Skeletal muscle cell (primary cell): ENCODE measurements around the gene GANAB.
"Not testable (repeated sequence)": the region's sequence is repeated elsewhere in the genome, so short reads cannot be mapped to it uniquely, and the experiment has no call there.

Experiments
- DNase-seq: peaks from one replicate; pipeline ENCODE4 v3.0.0-alpha.2; 2010; ENCODE audit warnings: low read depth
- H3K4me3 ChIP-seq: 2 replicates; pipeline ENCODE4 v1.5.1; 2011; ENCODE audit warnings: low read depth, mild to moderate bottlenecking, control low read depth, low read length, moderate library complexity

GANAB gene

GRCh38 chr11:62669420-62670161 lies 23.2 kb upstream of the GANAB start:
- no peak for DNase-seq
- H3K4me3 ChIP-seq: no peak overlapping the region

GRCh38 chr11:62667460-62667859 lies 21.0 kb upstream of the GANAB start:
- H3K4me3 ChIP-seq: no peak overlapping the region
- DNase-seq: no peak

- peak overlapping the region; percentile 88 for H3K4me3 ChIP-seq
- no peak for DNase-seq
These were observed 20.0 kb upstream of the GANAB start for GRCh38 chr11:62666259-62666926.

- no peak for DNase-seq
- H3K4me3 ChIP-seq: peak overlapping the region; percentile 88
These were observed 19.3 kb upstream of the GANAB start for GRCh38 chr11:62665599-62666258.

GRCh38 chr11:62665075-62665598 lies 18.7 kb upstream of the GANAB start, which contains the start of the genes C11orf98 and CSKMT:
TSS of gene C11orf98 (minus strand) at chr11:62665210. CDS start at chr11:62665169, 41 bp downstream.
TSS of gene CSKMT (plus strand) at chr11:62665312. CDS start at chr11:62665880, 568 bp downstream.
- peak within 1 kb of the TSS; percentile 88 for H3K4me3 ChIP-seq
- DNase-seq: peak; percentile 76

GRCh38 chr11:62664405-62665074 lies 18.1 kb upstream of the GANAB start:
- H3K4me3 ChIP-seq: peak overlapping the region; percentile 88
- no peak for DNase-seq

GRCh38 chr11:62656796-62657429 lies 10.5 kb upstream of the GANAB start:
- DNase-seq: no peak
- no peak overlapping the region for H3K4me3 ChIP-seq

- no peak overlapping the region for H3K4me3 ChIP-seq
- DNase-seq: no peak
These were observed 7.9 kb upstream of the GANAB start for GRCh38 chr11:62654297-62654696.

GRCh38 chr11:62652161-62653006 lies 6.0 kb upstream of the GANAB start:
- no peak for DNase-seq
- peak overlapping the region; percentile 94 for H3K4me3 ChIP-seq

GRCh38 chr11:62650283-62650682 lies 3.9 kb upstream of the GANAB start:
- not testable (repeated sequence) for DNase-seq, H3K4me3 ChIP-seq

- DNase-seq: no peak
- no peak overlapping the region for H3K4me3 ChIP-seq
These were observed 3.1 kb upstream of the GANAB start for GRCh38 chr11:62649486-62649885.

GRCh38 chr11:62648967-62649364 lies 2.6 kb upstream of the GANAB start:
- H3K4me3 ChIP-seq: no peak overlapping the region
- no peak for DNase-seq

GRCh38 chr11:62648185-62648966 lies 2.0 kb upstream of the GANAB start:
- DNase-seq: no peak
- H3K4me3 ChIP-seq: no peak overlapping the region

- no peak overlapping the region for H3K4me3 ChIP-seq
These were observed 1.2 kb upstream of the GANAB start for GRCh38 chr11:62647609-62648005.

GRCh38 chr11:62646825-62647608 lies 604 bp upstream of the GANAB start:
- H3K4me3 ChIP-seq: peak overlapping the region; percentile 13
- no peak for DNase-seq

More at GRCh38 chr11:62647609-62648005, 1.2 kb upstream of the GANAB start:
- no peak for DNase-seq

- DNase-seq: no peak
- peak overlapping the region; percentile 82 for H3K4me3 ChIP-seq
These were observed 805 bp downstream of the GANAB start for GRCh38 chr11:62645671-62645945.

GRCh38 chr11:62644220-62644619 lies 2.2 kb downstream of the GANAB start:
- no peak for DNase-seq
- H3K4me3 ChIP-seq: no peak overlapping the region
